Measurements from ENCODE around the gene CCKAR.

Gene CCKAR

GRCh38 chr4:26463386-26463785 lies 26.9 kb downstream of the CCKAR start:
- TF ChIP-seq CTCF (IDR thresholded peaks at IDR 0.05; ENCODE audit: low read depth, low read length, missing control alignments), result no peak
- no peak for DNase-seq (ENCODE audit: extremely low read depth, low read depth)

GRCh38 chr4:26462874-26463273 lies 27.4 kb downstream of the CCKAR start:
- TF ChIP-seq CTCF (IDR thresholded peaks at IDR 0.05; ENCODE audit: low read depth, low read length, missing control alignments), result no peak
- H3K4me3 ChIP-seq (replicated peaks; ENCODE audit: low read depth, low read length), result no peak overlapping the region
- no peak for DNase-seq (ENCODE audit: extremely low read depth, low read depth)

More at GRCh38 chr4:26463386-26463785, 26.9 kb downstream of the CCKAR start:
- no peak overlapping the region for H3K4me3 ChIP-seq (replicated peaks; ENCODE audit: low read depth, low read length)

- no peak overlapping the region for H3K4me3 ChIP-seq (replicated peaks; ENCODE audit: low read depth, low read length)
- no peak for TF ChIP-seq CTCF (IDR thresholded peaks at IDR 0.05; ENCODE audit: low read depth, low read length, missing control alignments)
- DNase-seq (ENCODE audit: extremely low read depth, low read depth), result no peak
These were observed 30.3 kb downstream of the CCKAR start for GRCh38 chr4:26459756-26460530.

- peak; percentile 56 for TF ChIP-seq CTCF (IDR thresholded peaks at IDR 0.05; ENCODE audit: low read depth, low read length, missing control alignments)
- peak; percentile 51 for DNase-seq (ENCODE audit: extremely low read depth, low read depth)
- no peak overlapping the region for H3K4me3 ChIP-seq (replicated peaks; ENCODE audit: low read depth, low read length)
These were observed 31.1 kb downstream of the CCKAR start for GRCh38 chr4:26459054-26459755.

- TF ChIP-seq CTCF (IDR thresholded peaks at IDR 0.05; ENCODE audit: low read depth, low read length, missing control alignments), result no peak
- no peak for DNase-seq (ENCODE audit: extremely low read depth, low read depth)
- no peak overlapping the region for H3K4me3 ChIP-seq (replicated peaks; ENCODE audit: low read depth, low read length)
These were observed 32.1 kb downstream of the CCKAR start for GRCh38 chr4:26458157-26458561.

- DNase-seq (ENCODE audit: extremely low read depth, low read depth), result no peak
- no peak overlapping the region for H3K4me3 ChIP-seq (replicated peaks; ENCODE audit: low read depth, low read length)
- TF ChIP-seq CTCF (IDR thresholded peaks at IDR 0.05; ENCODE audit: low read depth, low read length, missing control alignments), result no peak
These were observed 32.9 kb downstream of the CCKAR start for GRCh38 chr4:26457412-26457811.

Measured in HFF-Myc (cell line).